GM10847 (cell line): Measurements from ENCODE around the gene FAM53A.

ENCODE experiments used
- POLR2A ChIP-seq: IDR thresholded peaks from 2 replicates; pipeline ENCODE4 v1.6.1; 2011; ENCODE audit not compliant: insufficient read length; ENCODE audit errors: extremely low read depth

The FAM53A gene

DNA sequence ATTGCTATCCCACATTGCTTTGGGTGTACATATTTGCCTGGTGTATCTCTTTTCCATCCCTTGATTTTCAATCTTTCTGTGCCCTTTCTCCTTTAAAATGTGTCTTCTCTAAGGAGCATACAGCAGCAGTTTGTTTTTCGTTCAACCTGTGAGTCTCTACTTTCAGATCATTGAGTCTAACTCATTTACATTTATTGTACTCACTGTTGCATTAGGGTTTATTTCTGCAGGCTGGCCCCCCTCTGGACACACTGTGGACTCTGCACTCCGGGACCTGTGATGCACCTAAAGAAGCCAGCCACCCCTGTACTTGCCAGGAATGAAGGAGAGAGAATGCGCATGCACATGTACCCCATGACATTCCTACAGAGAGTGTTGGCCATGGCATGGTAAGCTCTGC, 93.0 kb downstream of the FAM53A start:
- no peak for TF ChIP-seq POLR2A

GRCh38 chr4:1590244-1590643, 93.9 kb downstream of the FAM53A start:
- TF ChIP-seq POLR2A: no peak
